ENCODE data around the gene MBOAT1.

- no peak for TF ChIP-seq CTCF (IDR thresholded peaks at IDR 0.05)
- no peak for TF ChIP-seq POLR2A (IDR thresholded peaks at IDR 0.05)
Observed at GRCh38 chr6:20169786-20170185, 42.5 kb downstream of the MBOAT1 start.
